Measurements from ENCODE around the gene ERVV-1. TPM values are rescaled to one million over a fixed set of nuclear protein-coding genes. Genes with fewer than 3 reads are reported as not detected.

Gene ERVV-1
- total and polyA plus RNA-seq, 2 donors (not counting 3 experiments of a cell fraction or from before 2014, with no cell fraction given) = not detected

GRCh38 chr19:53008061-53008778, 5.5 kb upstream of the ERVV-1 start:
- intact Hi-C loops (cut with micrococcal nuclease) (no loop called here), dilution Hi-C loops (cut with MboI; ENCODE audit: extremely low pct_ligation_motif_present, low sequenced_read_pairs) (no loop called here)
- Histone ChIP-seq H3K36me3 (ENCODE audit: control insufficient read depth in 2 of 2, extremely low read depth in 1 of 2, insufficient read depth in 2 of 2, low read length in 2 of 2) (no peaks in the 10 kb centered on the region), H3K4me3 (replicated peaks in 1 of 3; ENCODE audit: insufficient read depth in 1 of 3, low read depth in 1 of 3, low read length in 3 of 3) (no peak overlapping the region), H4K20me1 (replicated peaks; ENCODE audit: control insufficient read depth, extremely low read depth, insufficient read depth, low read length) (no peaks in the 10 kb centered on the region), H3K27ac (ENCODE audit: insufficient read depth, low read depth, low read length) (no peak overlapping the region), H3K79me2 (ENCODE audit: control insufficient read depth, insufficient read depth, low read length) (no peaks in the 10 kb centered on the region), H3K27me3 (ENCODE audit: control insufficient read depth in 2 of 2, insufficient read depth in 2 of 2, low read length in 2 of 2) (no peaks in the 10 kb centered on the region), H3K4me1 (ENCODE audit: control insufficient read depth, extremely low read depth, insufficient read depth, low read length) (no peaks in the 10 kb centered on the region), H3K9ac (replicated peaks; ENCODE audit: extremely low read depth, insufficient read depth, low read length) (no peak overlapping the region), H3K9me3 (replicated peaks; ENCODE audit: control insufficient read depth, insufficient read depth, low read length) (no peaks in the 10 kb centered on the region), H3K9me1 (replicated peaks; ENCODE audit: control insufficient read depth, extremely low read depth, insufficient read depth, low read length) (no peaks in the 10 kb centered on the region), H2AFZ (ENCODE audit: low read depth, low read length) (no peak overlapping the region), H3K4me2 (ENCODE audit: insufficient read depth, low read length) (no peak overlapping the region)
- FAIRE-seq (no peak), DNase-seq (ENCODE audit: low read depth, low spot score) (no peak)
- BruUV-seq (replicated peaks) = no TSS peak
- TF ChIP-seq MAX (IDR thresholded peaks at IDR 0.05; ENCODE audit: insufficient read depth, insufficient read length) (no peak), CTCF (IDR thresholded peaks at IDR 0.05; ENCODE audit: extremely low read depth in 1 of 2, insufficient read depth in 1 of 2, low read depth in 1 of 2, low read length in 2 of 2) (no peak), MYC (IDR thresholded peaks at IDR 0.05; ENCODE audit: low read depth, low read length) (no peak), EZH2 (IDR thresholded peaks at IDR 0.05; ENCODE audit: borderline replicate concordance, low read depth, low read length, severe bottlenecking) (no peak), POLR2AphosphoS5 (IDR thresholded peaks at IDR 0.05; ENCODE audit: insufficient read depth, low read depth, low read length) (no peak), GATA2 (IDR thresholded peaks at IDR 0.05; ENCODE audit: insufficient read depth, insufficient read length, low read depth, low read length) (no peak), FOS (IDR thresholded peaks at IDR 0.05; ENCODE audit: borderline replicate concordance, insufficient read depth, low read length) (no peak), JUN (IDR thresholded peaks at IDR 0.05; ENCODE audit: borderline replicate concordance, insufficient read depth, insufficient read length, low read depth) (no peak), POLR2A (IDR thresholded peaks at IDR 0.05; ENCODE audit: low read depth, low read length) (no peak)
- POLR2A ChIA-PET = no interaction called here
- CTCF ChIA-PET = no interaction called here
